Activated CD4-positive, alpha-beta T cell treated with anti-CD3 and anti-CD28 coated beads, Interleukin-2, amount 10 ng/mL, durations not matched to agents 24 days and 14 days (primary cell): ENCODE results near the gene TSPAN10. TPM values are rescaled to one million over a fixed set of nuclear protein-coding genes. Genes with fewer than 3 reads are reported as not detected.

Experiments used
- DNase-seq: peaks from one replicate; pipeline ENCODE4 v3.0.0; 2022
- H3K27ac Mint-ChIP-seq: one replicate; pipeline ENCODE4 v1.8.0; 2022; ENCODE audit warnings: mild to moderate bottlenecking, mixed read lengths
- H3K27me3 Mint-ChIP-seq: one replicate; pipeline ENCODE4 v1.8.0; 2022; ENCODE audit warnings: mixed read lengths
- H3K36me3 Mint-ChIP-seq: one replicate; pipeline ENCODE4 v1.8.0; 2022; ENCODE audit warnings: low read depth, mild to moderate bottlenecking, mixed read lengths
- H3K4me1 Mint-ChIP-seq: one replicate; pipeline ENCODE4 v1.8.0; 2021; ENCODE audit warnings: mixed read lengths
- H3K4me3 Mint-ChIP-seq: one replicate; pipeline ENCODE4 v1.8.0; 2022; ENCODE audit warnings: mild to moderate bottlenecking, moderate library complexity, mixed read lengths
- H3K9me3 Mint-ChIP-seq: one replicate; pipeline ENCODE4 v1.8.0; 2021; ENCODE audit warnings: mixed read lengths
- intact Hi-C: fragments of 100-400 bp; cut with micrococcal nuclease; formaldehyde crosslinking; loops from one replicate; pipeline ENCODE4 v1.15.1; 2023
- total RNA-seq: library from RNA; stranded (reverse); gene quantifications from 2 replicates; pipeline ENCODE4 v1.2.3, GENCODE V29; 2022

TSPAN10 gene
- total RNA-seq, 1 donor from 2014 or later = 0.37 TPM

DNA sequence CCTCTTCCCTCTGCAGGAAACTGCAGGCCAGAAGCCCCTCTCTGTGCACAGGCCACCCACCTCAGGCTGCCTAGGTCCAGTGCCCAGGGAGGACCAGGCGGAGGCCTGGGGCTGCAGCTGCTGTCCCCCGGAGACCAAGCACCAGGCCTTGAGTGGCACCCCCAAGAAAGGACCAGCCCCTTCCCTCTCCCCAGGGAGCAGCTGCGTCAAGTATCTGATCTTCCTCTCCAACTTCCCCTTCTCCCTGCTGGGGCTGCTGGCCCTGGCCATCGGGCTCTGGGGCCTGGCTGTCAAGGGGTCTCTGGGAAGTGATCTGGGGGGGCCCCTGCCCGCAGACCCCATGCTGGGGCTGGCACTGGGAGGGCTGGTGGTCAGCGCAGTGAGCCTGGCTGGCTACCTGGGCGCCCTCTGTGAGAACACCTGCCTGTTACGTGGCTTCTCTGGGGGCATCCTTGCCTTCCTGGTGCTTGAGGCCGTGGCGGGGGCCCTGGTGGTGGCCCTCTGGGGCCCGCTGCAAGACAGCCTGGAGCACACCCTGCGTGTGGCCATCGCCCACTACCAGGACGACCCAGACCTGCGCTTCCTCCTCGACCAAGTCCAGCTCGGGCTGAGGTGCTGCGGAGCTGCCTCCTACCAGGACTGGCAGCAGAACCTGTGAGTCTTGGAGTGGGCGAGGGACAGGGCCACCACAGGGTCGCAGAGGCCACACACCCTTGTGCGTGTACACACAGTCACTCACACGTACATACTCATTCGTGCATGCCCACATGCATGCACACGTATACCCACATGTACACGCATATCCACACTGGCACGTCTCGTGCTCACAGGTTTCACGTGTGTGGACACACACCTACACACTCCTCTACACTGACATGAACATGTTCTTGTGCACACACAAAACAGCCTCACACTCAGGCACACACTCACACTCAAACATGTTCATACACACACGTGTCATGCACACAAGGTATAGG, 8.3 kb downstream of the TSPAN10 start:
- no peak for DNase-seq
- H3K27me3 Mint-ChIP-seq = peaks cover 17% of the 10 kb centered on the region
- intact Hi-C loops = no loop called here
- no peaks in the 10 kb centered on the region for H3K4me1 Mint-ChIP-seq
- no peaks in the 10 kb centered on the region for H3K36me3 Mint-ChIP-seq
- no peak overlapping the region for H3K4me3 Mint-ChIP-seq
- H3K9me3 Mint-ChIP-seq = no peaks in the 10 kb centered on the region
- H3K27ac Mint-ChIP-seq = no peak overlapping the region

DNA sequence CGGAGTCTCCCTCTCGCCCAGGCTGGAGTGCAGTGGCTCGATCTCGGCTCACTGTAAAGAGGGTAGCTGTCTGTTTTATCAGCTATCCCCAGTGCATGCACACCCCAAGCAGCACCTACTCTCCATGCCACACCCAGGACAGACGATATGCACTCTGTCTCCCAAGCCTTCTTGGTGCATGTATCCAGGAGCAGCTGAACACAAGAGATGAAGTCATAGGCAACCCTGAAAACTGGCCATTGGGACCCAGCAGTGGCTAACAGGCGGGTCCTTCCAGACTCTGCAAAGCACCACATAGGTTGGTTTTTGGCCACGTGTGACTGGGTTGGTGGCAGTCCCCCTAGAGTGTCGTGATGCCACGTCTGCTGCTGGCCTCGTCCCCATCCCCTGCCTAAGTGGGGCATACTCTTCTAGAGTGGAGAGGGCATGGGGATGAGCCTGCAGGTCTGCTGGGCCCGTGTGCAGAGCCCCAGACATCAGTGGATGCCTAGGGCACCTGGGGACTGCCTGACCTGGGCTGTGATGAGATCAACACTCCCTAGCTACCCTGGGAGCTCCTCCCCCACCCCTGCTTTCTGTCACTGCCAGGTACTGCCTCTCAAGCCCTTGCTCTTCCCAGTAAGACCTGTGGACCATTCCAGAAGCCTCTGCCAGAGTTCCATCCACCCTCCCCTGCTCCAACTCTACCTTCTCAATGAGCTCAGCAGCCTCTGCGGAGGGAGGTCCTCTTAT, 10.0 kb downstream of the TSPAN10 start:
- no peak for DNase-seq
- H3K36me3 Mint-ChIP-seq = no peaks in the 10 kb centered on the region
- H3K27ac Mint-ChIP-seq = no peak overlapping the region
- no peak overlapping the region for H3K4me3 Mint-ChIP-seq
- no peaks in the 10 kb centered on the region for H3K9me3 Mint-ChIP-seq
- intact Hi-C loops = no loop called here
- no peaks in the 10 kb centered on the region for H3K4me1 Mint-ChIP-seq
- H3K27me3 Mint-ChIP-seq = peaks cover 17% of the 10 kb centered on the region

DNA sequence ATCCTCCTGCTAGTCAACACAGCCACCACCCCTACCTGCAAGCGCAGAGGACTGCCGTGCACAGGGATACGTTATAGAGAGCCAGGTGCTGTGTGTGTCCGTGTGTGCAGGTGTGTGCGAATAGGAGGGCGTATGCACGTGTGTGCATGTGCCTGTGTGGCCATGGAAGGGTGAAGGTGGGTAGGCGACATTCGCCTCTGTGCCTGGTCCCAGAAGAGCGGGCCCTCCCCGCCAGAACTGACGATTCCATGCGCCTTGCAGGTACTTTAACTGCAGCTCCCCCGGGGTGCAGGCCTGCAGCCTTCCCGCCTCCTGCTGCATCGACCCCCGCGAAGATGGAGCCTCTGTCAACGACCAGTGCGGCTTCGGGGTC, 10.6 kb downstream of the TSPAN10 start:
- intact Hi-C loops = no loop called here
- H3K36me3 Mint-ChIP-seq = no peaks in the 10 kb centered on the region

DNA sequence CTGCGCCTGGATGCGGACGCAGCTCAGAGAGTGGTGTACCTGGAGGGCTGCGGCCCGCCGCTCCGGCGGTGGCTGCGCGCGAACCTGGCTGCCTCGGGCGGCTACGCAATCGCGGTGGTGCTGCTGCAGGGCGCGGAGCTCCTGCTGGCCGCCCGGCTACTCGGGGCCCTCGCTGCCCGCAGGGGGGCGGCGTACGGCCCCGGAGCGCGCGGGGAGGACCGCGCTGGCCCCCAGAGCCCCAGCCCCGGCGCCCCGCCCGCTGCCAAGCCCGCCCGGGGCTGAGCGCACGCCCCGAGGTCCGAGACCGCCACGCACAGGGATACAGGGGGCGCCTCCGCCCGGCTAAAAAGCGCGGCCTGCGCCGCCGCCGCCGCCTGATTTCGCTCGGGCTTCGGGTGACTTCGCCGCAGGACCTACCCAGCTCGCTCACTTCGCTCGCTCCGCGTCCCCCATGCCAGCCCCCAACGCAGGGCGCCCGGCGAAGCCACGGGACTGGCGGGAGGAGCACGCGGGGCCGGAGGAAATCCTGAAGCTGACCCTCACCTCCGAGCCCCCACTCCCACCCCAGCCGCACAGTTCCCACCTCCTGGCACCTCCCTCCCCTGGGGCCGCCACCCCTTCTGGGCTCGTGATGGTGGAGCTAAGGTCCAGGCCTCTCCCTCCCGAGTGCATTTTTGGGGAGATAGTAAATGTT, 11.2 kb downstream of the TSPAN10 start:
- no peaks in the 10 kb centered on the region for H3K9me3 Mint-ChIP-seq
- H3K4me3 Mint-ChIP-seq = no peak overlapping the region
- DNase-seq = no peak
- intact Hi-C loops = no loop called here
- H3K4me1 Mint-ChIP-seq = no peaks in the 10 kb centered on the region
- no peaks in the 10 kb centered on the region for H3K36me3 Mint-ChIP-seq
- no peak overlapping the region for H3K27ac Mint-ChIP-seq
- peaks cover 17% of the 10 kb centered on the region for H3K27me3 Mint-ChIP-seq

More for the DNA sequence above, 10.6 kb downstream of the TSPAN10 start:
- no peak for DNase-seq
- Mint-ChIP-seq H3K9me3 (no peaks in the 10 kb centered on the region), H3K27ac (no peak overlapping the region), H3K4me1 (no peaks in the 10 kb centered on the region), H3K27me3 (peaks cover 17% of the 10 kb centered on the region), H3K4me3 (no peak overlapping the region)

DNA sequence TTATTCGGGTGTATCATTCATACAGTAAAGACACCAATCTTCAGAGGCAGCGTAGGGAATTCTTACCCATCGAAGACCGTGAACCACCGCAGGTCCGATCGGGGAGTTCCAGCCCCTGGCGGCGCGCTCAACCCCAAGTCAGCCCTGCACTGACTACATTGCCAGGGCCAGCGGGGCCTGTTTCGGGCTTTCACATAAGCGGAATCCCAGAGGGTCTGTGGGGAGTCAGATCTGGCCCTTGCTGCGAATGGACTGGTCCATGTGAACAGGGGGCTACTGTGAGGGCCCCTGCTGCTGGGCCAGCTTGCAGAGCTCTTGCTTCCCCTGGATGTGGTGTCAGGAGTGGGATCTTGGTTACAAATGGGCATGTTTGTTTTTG, 11.7 kb downstream of the TSPAN10 start:
- Mint-ChIP-seq H3K4me1 (peaks cover 4% of the 10 kb centered on the region), H3K9me3 (no peaks in the 10 kb centered on the region), H3K4me3 (no peak overlapping the region), H3K36me3 (no peaks in the 10 kb centered on the region), H3K27ac (no peak overlapping the region), H3K27me3 (peaks cover 17% of the 10 kb centered on the region)
- intact Hi-C loops = no loop called here
- DNase-seq = no peak

DNA sequence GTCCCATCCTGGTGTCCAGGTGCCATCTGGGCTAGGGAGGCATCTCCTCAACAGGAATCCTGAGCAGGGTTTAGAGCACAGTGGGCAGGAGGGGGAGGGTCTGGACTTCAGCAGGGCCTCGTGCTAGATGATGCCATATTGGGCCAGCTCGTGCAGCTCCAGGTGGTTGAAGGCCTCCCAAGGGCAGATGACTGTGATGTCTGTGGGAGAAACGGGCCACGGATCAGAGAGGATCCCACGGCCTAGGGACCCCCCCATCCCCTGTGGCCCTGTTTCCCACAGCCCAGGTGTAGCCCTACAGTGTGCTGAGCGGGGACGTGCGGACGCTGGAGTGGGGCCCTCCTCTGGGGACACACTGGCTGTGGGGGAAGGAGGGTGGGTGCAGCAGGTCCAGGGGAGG, 14.0 kb downstream of the TSPAN10 start:
- peaks cover 4% of the 10 kb centered on the region for H3K4me1 Mint-ChIP-seq
- no peak overlapping the region for H3K4me3 Mint-ChIP-seq
- no peaks in the 10 kb centered on the region for H3K9me3 Mint-ChIP-seq
- peaks cover 17% of the 10 kb centered on the region for H3K27me3 Mint-ChIP-seq
- intact Hi-C loops = no loop called here
- H3K36me3 Mint-ChIP-seq = no peaks in the 10 kb centered on the region
- H3K27ac Mint-ChIP-seq = no peak overlapping the region
- no peak for DNase-seq

DNA sequence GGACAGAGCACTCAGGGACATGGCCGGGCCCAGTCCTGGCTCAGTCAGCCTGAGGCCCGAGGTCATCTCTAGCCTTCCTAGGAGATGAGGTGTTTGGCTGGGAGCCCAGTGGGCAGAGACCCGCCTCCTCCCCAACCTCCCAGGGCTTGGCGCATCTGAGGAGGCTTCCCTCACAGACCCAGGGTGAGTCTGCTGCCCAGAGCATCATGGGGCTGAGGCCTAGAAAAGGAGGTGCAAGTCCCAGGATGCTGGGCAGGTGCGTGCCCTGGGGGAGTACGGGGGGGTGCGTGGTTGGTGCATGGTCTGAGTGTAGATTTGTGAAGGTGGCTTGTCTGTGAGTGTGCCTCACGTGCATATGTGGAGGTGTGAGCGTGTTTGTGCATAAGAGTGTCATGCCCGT, 14.7 kb downstream of the TSPAN10 start:
- Mint-ChIP-seq H3K36me3 (no peaks in the 10 kb centered on the region), H3K4me3 (peak overlapping the region; percentile 5), H3K27ac (no peak overlapping the region), H3K27me3 (peaks cover 16% of the 10 kb centered on the region), H3K4me1 (peaks cover 4% of the 10 kb centered on the region), H3K9me3 (no peaks in the 10 kb centered on the region)
- DNase-seq = no peak
- intact Hi-C loops = no loop called here

DNA sequence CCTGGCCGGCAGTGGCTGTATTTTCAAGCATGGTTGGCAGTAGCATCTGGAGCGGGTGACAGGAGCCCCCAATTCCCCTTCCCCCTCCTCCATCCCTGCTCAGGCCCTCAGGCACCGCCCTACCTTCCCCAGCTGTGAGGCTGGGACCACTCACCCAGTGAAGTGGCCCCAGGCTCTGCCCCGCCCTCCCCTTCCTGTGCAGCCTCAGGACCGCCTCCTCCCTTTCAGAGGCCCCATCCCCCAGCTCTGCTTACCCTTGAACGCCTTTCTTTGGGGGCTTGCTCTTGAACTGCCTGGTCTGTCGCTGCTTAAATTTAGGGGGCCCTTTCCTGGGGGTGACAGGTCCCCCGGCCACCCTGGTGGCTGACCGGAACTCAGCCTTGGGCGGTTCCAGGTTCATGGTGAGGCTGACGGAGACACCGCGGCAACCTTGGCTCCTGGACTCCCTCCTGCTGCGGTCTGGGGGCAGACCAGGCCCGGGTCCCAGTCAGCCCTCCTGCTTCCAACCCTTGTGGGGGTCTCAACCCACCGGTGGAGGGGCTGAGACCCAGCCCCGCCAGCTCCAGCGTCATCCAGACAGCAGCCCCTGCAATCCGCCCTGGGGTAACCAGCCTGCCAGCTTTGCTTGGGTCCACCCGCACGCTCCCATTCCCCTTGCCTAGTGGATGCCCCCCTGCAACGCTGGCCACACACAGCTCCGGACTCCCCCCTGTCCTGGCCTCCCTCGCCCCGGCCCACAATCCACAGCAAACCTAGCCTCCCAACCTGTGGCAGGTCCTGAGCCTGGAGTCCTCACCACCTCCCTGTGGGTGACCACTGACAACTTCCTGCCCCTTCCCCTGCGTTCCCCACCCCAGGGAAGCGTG, 16.1 kb downstream of the TSPAN10 start:
- Mint-ChIP-seq H3K27me3 (peaks cover 6% of the 10 kb centered on the region), H3K36me3 (no peaks in the 10 kb centered on the region), H3K4me3 (peak overlapping the region; percentile 87), H3K4me1 (peaks cover 11% of the 10 kb centered on the region), H3K9me3 (no peaks in the 10 kb centered on the region), H3K27ac (peak overlapping the region; percentile 82)
- intact Hi-C loops = no loop called here
- DNase-seq = peak; percentile 76

DNA sequence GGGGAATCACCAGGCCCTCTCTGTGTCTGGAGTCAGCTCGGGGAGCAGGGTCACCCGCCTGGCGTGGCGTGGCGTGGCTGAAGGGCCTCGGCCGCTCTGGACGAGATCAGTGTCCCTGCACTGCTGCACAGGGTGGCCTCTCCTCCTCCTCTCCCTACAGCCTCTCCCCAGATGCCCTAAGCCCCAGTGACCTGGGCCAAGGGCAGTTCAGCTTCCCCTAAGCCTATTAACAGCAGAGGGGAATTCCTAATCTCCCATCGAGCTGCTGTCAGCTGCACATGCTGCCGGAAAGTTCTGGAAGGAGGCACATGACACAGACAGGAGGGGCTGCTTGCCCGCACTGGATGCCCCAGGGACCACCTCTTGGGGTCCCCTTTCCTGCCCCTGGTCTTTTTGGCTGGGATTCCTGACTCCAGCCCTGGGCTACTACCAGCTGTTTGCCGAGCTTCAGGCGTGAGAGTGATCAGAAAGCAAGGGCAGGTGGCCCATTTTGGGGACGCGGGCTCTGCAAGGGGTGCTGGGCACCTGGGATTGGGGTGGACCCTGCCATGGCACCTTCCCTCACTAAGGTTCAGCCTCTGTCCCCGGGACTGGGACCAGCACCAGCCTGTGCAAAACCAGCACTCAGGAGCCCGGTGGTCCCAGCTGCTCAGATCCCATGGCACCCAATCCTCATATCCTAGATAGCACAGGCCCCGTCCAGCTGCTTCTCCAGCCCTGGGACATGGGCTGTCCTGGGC, 18.6 kb downstream of the TSPAN10 start:
- no peak overlapping the region for H3K27ac Mint-ChIP-seq
- peaks cover 11% of the 10 kb centered on the region for H3K4me1 Mint-ChIP-seq
- H3K27me3 Mint-ChIP-seq = no peaks in the 10 kb centered on the region
- intact Hi-C loops = no loop called here
- H3K4me3 Mint-ChIP-seq = no peak overlapping the region
- DNase-seq = no peak
- no peaks in the 10 kb centered on the region for H3K9me3 Mint-ChIP-seq
- H3K36me3 Mint-ChIP-seq = no peaks in the 10 kb centered on the region

DNA sequence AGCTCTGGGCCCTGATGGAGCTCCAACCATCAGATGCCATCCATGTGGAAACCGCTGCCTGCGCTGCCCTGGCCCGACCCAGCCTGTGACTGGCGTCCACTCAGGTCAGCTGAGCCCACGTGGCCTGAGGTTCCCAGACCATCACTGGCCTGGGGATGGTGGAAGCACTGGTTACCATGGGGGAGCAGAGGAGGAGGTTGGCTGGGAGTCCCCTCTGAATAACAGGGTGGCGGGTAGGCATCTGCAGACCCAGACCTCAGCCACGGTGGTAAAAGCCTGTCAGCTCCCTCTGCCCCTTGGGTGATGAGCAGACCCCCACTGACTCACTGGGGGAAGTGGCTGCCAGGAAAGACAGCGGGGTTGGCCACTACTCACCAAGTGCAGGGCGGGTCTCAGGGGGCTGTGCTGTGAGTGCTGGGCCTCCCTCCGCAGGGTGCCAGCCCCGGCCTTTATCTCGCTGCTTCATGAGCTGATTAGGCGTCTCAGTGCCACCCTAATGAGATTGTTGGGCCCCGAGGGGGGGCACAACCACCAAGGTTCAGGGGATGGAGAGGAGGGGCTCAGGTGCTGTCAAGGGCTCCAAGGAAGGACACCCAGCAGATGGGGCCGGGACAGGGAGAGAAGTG, 19.2 kb downstream of the TSPAN10 start, which contains the start of gene PDE6G:
PDE6G (minus strand) TSS at position 425 of the 626 bp plus-strand sequence. CDS start 3,237 bp downstream, outside the sequence.
- H3K36me3 Mint-ChIP-seq = no peaks in the 10 kb centered on the region
- H3K27me3 Mint-ChIP-seq = no peaks in the 10 kb centered on the region
- no peak within 1 kb of the TSS for H3K27ac Mint-ChIP-seq
- intact Hi-C loops = no loop called here
- H3K4me3 Mint-ChIP-seq = no peak within 1 kb of the TSS
- H3K4me1 Mint-ChIP-seq = peaks cover 11% of the 10 kb centered on the region
- H3K9me3 Mint-ChIP-seq = no peaks in the 10 kb centered on the region
- DNase-seq = no peak

DNA sequence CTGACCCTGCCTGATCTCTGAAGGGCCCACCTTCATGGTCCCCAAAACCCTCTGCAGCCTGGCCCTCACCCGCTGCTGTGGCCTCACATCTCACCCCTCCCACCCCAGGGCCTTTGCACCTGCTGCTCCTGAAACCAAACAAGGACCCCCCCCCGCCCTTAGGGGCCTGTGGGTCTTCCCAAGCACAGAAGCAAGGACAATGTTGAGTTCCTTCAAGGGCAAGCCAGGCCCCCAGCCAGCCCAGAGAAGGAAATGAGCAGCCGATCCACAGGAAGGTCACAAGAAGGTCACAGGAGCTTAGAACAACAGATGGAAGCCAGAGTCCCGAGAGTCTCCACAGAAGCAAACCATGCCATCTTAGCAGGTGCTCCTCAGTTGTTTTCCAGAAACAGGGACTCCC, 19.8 kb downstream of the TSPAN10 start:
- Mint-ChIP-seq H3K9me3 (no peaks in the 10 kb centered on the region), H3K36me3 (no peaks in the 10 kb centered on the region), H3K27me3 (no peaks in the 10 kb centered on the region), H3K4me1 (peaks cover 11% of the 10 kb centered on the region), H3K27ac (no peak overlapping the region), H3K4me3 (no peak overlapping the region)
- DNase-seq = no peak
- intact Hi-C loops = no loop called here

DNA sequence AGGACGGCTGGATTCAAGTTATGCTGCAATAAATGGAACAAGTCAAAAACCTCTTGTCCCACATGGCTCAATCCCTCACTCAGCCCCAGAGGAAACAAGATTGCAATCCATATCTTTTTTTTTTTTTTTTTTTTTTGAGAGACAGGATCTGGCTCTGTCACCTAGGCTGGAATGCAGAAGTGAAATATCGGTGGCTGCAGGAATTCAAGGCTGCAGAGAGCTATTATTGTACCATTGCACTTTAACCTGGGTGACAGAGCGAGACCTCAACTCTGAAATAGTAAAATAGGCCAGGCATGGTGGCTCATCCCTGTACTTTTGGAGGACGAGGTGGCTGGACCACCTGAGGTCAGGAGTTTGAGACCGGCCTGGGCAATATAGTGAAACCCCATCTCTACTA, 22.0 kb downstream of the TSPAN10 start:
- no peak for DNase-seq
- intact Hi-C loops = no loop called here
- Mint-ChIP-seq H3K27me3 (no peaks in the 10 kb centered on the region), H3K36me3 (no peaks in the 10 kb centered on the region), H3K4me3 (no peak overlapping the region), H3K9me3 (no peaks in the 10 kb centered on the region), H3K27ac (no peak overlapping the region), H3K4me1 (peaks cover 13% of the 10 kb centered on the region)
